ENCODE measurements around the gene ECHDC3. TPM values are rescaled to one million over a fixed set of nuclear protein-coding genes. Genes with fewer than 3 reads are reported as not detected.

Gene ECHDC3
- total RNA-seq, 2 experiments from 2014 or later: not detected

- peaks cover 22% of the 10 kb centered on the region for H3K4me1 ChIP-seq (ENCODE audit: insufficient read depth, low read length, poor library complexity, severe bottlenecking)
Observed at GRCh38 chr10:11698691-11699549, 43.3 kb upstream of the ECHDC3 start.

GRCh38 chr10:11699550-11700097 lies 42.6 kb upstream of the ECHDC3 start:
- CTCF ChIA-PET (ENCODE audit: unreplicated experiment): no interaction called here
- Histone ChIP-seq H3K79me2 (ENCODE audit: insufficient read depth, low read depth, low read length) (no peaks in the 10 kb centered on the region), H3K9me3 (ENCODE audit: low read length) (no peaks in the 10 kb centered on the region), H3K4me3 (ENCODE audit: low read depth, low read length, poor library complexity, severe bottlenecking) (no peak overlapping the region), H3K9me2 (ENCODE audit: insufficient read depth, low read length) (no peaks in the 10 kb centered on the region), H3K27ac (ENCODE audit: low read depth, low read length, poor library complexity, severe bottlenecking) (peak overlapping the region; percentile 40), H3K4me2 (ENCODE audit: low read length) (peak overlapping the region; percentile 30), H2AFZ (ENCODE audit: low read length) (peak overlapping the region; percentile 75), H3K36me3 (ENCODE audit: insufficient read depth, low read length) (no peaks in the 10 kb centered on the region), H4K20me1 (ENCODE audit: insufficient read depth, low read length) (no peaks in the 10 kb centered on the region), H3K4me1 (ENCODE audit: insufficient read depth, low read length, poor library complexity, severe bottlenecking) (peaks cover 22% of the 10 kb centered on the region)
- no peak for TF ChIP-seq CTCF (conservative IDR thresholded peaks at IDR 0.05; ENCODE audit: low read length)
- TF ChIP-seq EZH2phosphoT487 (IDR thresholded peaks at IDR 0.05; ENCODE audit: borderline replicate concordance, low read depth, low read length): no peak
- POLR2A ChIA-PET: interaction anchor here (0.7 to 1.7 kb wide), 8 partner anchors 11 to 1777 kb away, joined by 3 to 9 read pairs (median 3); no protein-coding TSS in a partner anchor
- DNase-seq (ENCODE audit: low spot score): no peak
- intact Hi-C loops (cut with micrococcal nuclease; ENCODE audit: unreplicated experiment): no loop called here
- no TSS peak for BruUV-seq (replicated peaks)

More at GRCh38 chr10:11698691-11699549, 43.3 kb upstream of the ECHDC3 start:
- Histone ChIP-seq H3K4me2 (ENCODE audit: low read length) (peak overlapping the region; percentile 30), H2AFZ (ENCODE audit: low read length) (peak overlapping the region; percentile 75), H3K4me3 (ENCODE audit: low read depth, low read length, poor library complexity, severe bottlenecking) (no peak overlapping the region), H3K79me2 (ENCODE audit: insufficient read depth, low read depth, low read length) (no peaks in the 10 kb centered on the region), H3K27ac (ENCODE audit: low read depth, low read length, poor library complexity, severe bottlenecking) (peak overlapping the region; percentile 40), H3K9me3 (ENCODE audit: low read length) (no peaks in the 10 kb centered on the region), H4K20me1 (ENCODE audit: insufficient read depth, low read length) (no peaks in the 10 kb centered on the region), H3K36me3 (ENCODE audit: insufficient read depth, low read length) (no peaks in the 10 kb centered on the region), H3K9me2 (ENCODE audit: insufficient read depth, low read length) (no peaks in the 10 kb centered on the region)
- DNase-seq (ENCODE audit: low spot score): no peak
- no peak for TF ChIP-seq CTCF (conservative IDR thresholded peaks at IDR 0.05; ENCODE audit: low read length)
- no peak for TF ChIP-seq EZH2phosphoT487 (IDR thresholded peaks at IDR 0.05; ENCODE audit: borderline replicate concordance, low read depth, low read length)
- no TSS peak for BruUV-seq (replicated peaks)
- POLR2A ChIA-PET: interaction anchor here (0.7 to 1.7 kb wide), 8 partner anchors 11 to 1776 kb away, joined by 3 to 9 read pairs (median 4); no protein-coding TSS in a partner anchor
- CTCF ChIA-PET (ENCODE audit: unreplicated experiment): no interaction called here
- intact Hi-C loops (cut with micrococcal nuclease; ENCODE audit: unreplicated experiment): no loop called here
